ENCODE data around the gene PSMB10. TPM values are rescaled to one million over a fixed set of nuclear protein-coding genes. Genes with fewer than 3 reads are reported as not detected.
A peak's percentile ranks its signal among the peaks of the same experiment; 100 is the strongest.

PSMB10 gene
- 39.5 and 56.2 TPM in 2 replicates for total RNA-seq (2021)
- percentile 49 among the genes with signal in this experiment for Bru-seq, nascent RNA
- percentile 61 among the genes with signal in this experiment for BruChase-seq, experiment 1, labeled RNA remaining after a 2-hour chase
- BruChase-seq, experiment 2, labeled RNA remaining after a 6-hour chase = percentile 67 among the genes with signal in this experiment
- long read RNA-seq, transcript PSMB10-203 (4 exons, 591 nt) = minor isoform, 8 of 87 reads
- long read RNA-seq, transcript PSMB10-201 (8 exons, 1,218 nt) = major isoform, 71 of 87 reads
- long read RNA-seq, partial matches to known transcripts = 4 of 87 reads
- long read RNA-seq, other reads (novel, unspliced or antisense) = 4 of 87 reads

GRCh38 chr16:67936124-67936879 lies at the start of gene PSMB10:
Gene PSMB10, minus strand, starts transcription at chr16:67936850. Its CDS starts 101 bp downstream, at chr16:67936749.
- Histone ChIP-seq H3K9me2 (ENCODE audit: insufficient read depth) (no peaks in the 10 kb centered on the region), H3K4me1 (replicated peaks; ENCODE audit: insufficient read depth) (peaks cover 6% of the 10 kb centered on the region; the same call in 1 of the 2 replicates), H3K9me3 (ENCODE audit: insufficient read depth, low read depth) (no peaks in the 10 kb centered on the region), H3K27me3 (ENCODE audit: insufficient read depth, low read depth) (no peaks in the 10 kb centered on the region), H3K4me2 (peak within 1 kb of the TSS; percentile 91), H3K27ac (peak within 1 kb of the TSS; percentile 65), H3K4me3 (peak within 1 kb of the TSS; percentile 88), H3K36me3 (ENCODE audit: low read depth) (no peaks in the 10 kb centered on the region), H4K20me1 (ENCODE audit: insufficient read depth) (peaks cover under 1% of the 10 kb centered on the region; the same call in 1 of the 2 replicates), H2AFZ (peak within 1 kb of the TSS; percentile 90), H3K79me2 (ENCODE audit: low read depth) (peaks cover 18% of the 10 kb centered on the region), H3F3A (ENCODE audit: insufficient read depth, low read depth) (peaks cover 19% of the 10 kb centered on the region; the same call in 1 of the 2 replicates)
- ChIA-PET POLR2A (ENCODE audit: unreplicated experiment) (interaction anchor here (0.6 kb wide), 2 partner anchors 90 to 690 kb away, joined by 3 to 7 read pairs; no protein-coding TSS in a partner anchor), CTCF (interaction anchor here (0.6 to 1.4 kb wide), 2 partner anchors 30 to 415 kb away, joined by 3 read pairs; no protein-coding TSS in a partner anchor)
- BruUV-seq (replicated peaks) = TSS peak; percentile 67
- peak in 1 of 2 experiments; percentile 58 for DNase-seq
- intact Hi-C loops (cut with micrococcal nuclease; ENCODE audit: unreplicated experiment) = loop anchor here (5.0 kb wide), 1 partner anchor 296 kb away; no protein-coding TSS in a partner anchor
- no peak for TF ChIP-seq CTCF (conservative IDR thresholded peaks at IDR 0.05)
- TF ChIP-seq EZH2 (IDR thresholded peaks at IDR 0.05; ENCODE audit: low read depth) = no peak

DNA sequence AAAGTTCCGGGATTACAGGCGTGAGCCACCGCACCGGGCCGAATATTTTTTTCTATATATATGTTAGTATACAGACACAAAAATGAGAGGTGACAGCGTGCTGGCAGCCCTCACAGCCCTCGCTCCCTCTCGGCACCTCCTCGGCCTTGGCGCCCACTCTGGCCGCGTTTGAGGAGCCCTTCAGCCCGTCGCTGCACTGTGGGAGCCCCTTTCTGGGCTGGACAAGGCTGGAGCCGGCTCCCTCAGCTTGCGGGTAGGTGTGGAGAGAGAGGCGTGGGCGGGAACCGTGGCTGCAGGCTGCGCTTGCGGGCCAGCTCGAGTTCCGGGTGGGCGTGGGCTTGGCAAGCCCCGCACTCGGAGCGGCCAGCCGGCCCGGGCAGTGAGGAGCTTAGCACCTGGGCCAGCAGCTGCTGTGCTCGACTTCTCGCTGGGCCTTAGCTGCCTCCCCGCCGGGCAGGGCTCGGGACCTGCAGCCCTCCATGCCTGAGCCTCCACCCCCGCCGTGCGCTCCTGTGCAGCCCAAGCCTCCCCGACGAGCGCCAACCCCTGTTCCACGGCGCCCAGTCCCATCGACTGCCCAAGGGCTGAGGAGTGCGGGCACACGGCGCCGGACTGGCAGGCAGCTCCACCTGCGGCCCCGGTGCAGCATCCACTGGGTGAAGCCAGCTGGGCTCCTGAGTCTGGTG lies 45.5 kb upstream of the PSMB10 start:
- POLR2A ChIA-PET (ENCODE audit: unreplicated experiment) = no interaction called here
- Histone ChIP-seq H3K27me3 (ENCODE audit: insufficient read depth, low read depth) (no peaks in the 10 kb centered on the region), H3F3A (ENCODE audit: insufficient read depth, low read depth) (no peaks in the 10 kb centered on the region), H3K4me3 (no peak overlapping the region), H3K36me3 (ENCODE audit: low read depth) (no peaks in the 10 kb centered on the region), H3K27ac (no peak overlapping the region), H2AFZ (no peak overlapping the region), H3K9me2 (ENCODE audit: insufficient read depth) (no peaks in the 10 kb centered on the region), H3K9me3 (ENCODE audit: insufficient read depth, low read depth) (no peaks in the 10 kb centered on the region), H3K4me1 (replicated peaks; ENCODE audit: insufficient read depth) (peaks cover 9% of the 10 kb centered on the region), H4K20me1 (ENCODE audit: insufficient read depth) (no peaks in the 10 kb centered on the region), H3K79me2 (ENCODE audit: low read depth) (no peaks in the 10 kb centered on the region), H3K4me2 (no peak overlapping the region)
- TF ChIP-seq CTCF (conservative IDR thresholded peaks at IDR 0.05) = no peak
- no peak for TF ChIP-seq EZH2 (IDR thresholded peaks at IDR 0.05; ENCODE audit: low read depth)
- intact Hi-C loops (cut with micrococcal nuclease; ENCODE audit: unreplicated experiment) = no loop called here
- BruUV-seq (replicated peaks) = no TSS peak
- CTCF ChIA-PET = no interaction called here
- no peak for DNase-seq

GRCh38 chr16:67979955-67980678 lies 43.5 kb upstream of the PSMB10 start, which contains the start of gene DPEP3:
Gene DPEP3, minus strand, starts transcription at chr16:67980499. Its CDS starts 119 bp downstream, at chr16:67980380.
- Histone ChIP-seq H3K4me3 (no peak within 1 kb of the TSS), H3K79me2 (ENCODE audit: low read depth) (no peaks in the 10 kb centered on the region), H3K27me3 (ENCODE audit: insufficient read depth, low read depth) (no peaks in the 10 kb centered on the region), H3F3A (ENCODE audit: insufficient read depth, low read depth) (no peaks in the 10 kb centered on the region), H3K36me3 (ENCODE audit: low read depth) (no peaks in the 10 kb centered on the region), H3K27ac (no peak within 1 kb of the TSS), H3K9me2 (ENCODE audit: insufficient read depth) (no peaks in the 10 kb centered on the region), H3K4me1 (replicated peaks; ENCODE audit: insufficient read depth) (peaks cover 5% of the 10 kb centered on the region), H3K4me2 (no peak within 1 kb of the TSS), H3K9me3 (ENCODE audit: insufficient read depth, low read depth) (no peaks in the 10 kb centered on the region), H4K20me1 (ENCODE audit: insufficient read depth) (no peaks in the 10 kb centered on the region), H2AFZ (no peak within 1 kb of the TSS)
- no peak for TF ChIP-seq EZH2 (IDR thresholded peaks at IDR 0.05; ENCODE audit: low read depth)
- no peak for TF ChIP-seq CTCF (conservative IDR thresholded peaks at IDR 0.05)
- no TSS peak for BruUV-seq (replicated peaks)
- intact Hi-C loops (cut with micrococcal nuclease; ENCODE audit: unreplicated experiment) = no loop called here
- ChIA-PET POLR2A (ENCODE audit: unreplicated experiment) (no interaction called here), CTCF (no interaction called here)
- no peak for DNase-seq

All from PC-9 (cell line).